ENCODE data around the gene FXYD4.

The FXYD4 gene

GRCh38 chr10:43409385-43410109, 38.1 kb downstream of the FXYD4 start:
- TF ChIP-seq CTCF (conservative IDR thresholded peaks at IDR 0.05; ENCODE audit: low read depth, low read length), result no peak
- DNase-seq (ENCODE audit: low read depth), result no peak

GRCh38 chr10:43410345-43410744, 38.9 kb downstream of the FXYD4 start:
- no peak overlapping the region for H3K4me3 ChIP-seq (ENCODE audit: low read length)
- DNase-seq (ENCODE audit: low read depth), result no peak
- TF ChIP-seq CTCF (conservative IDR thresholded peaks at IDR 0.05; ENCODE audit: low read depth, low read length), result no peak

More at GRCh38 chr10:43409385-43410109, 38.1 kb downstream of the FXYD4 start:
- H3K4me3 ChIP-seq (ENCODE audit: low read length), result peak overlapping the region; percentile 71

GRCh38 chr10:43411536-43411935, 40.1 kb downstream of the FXYD4 start:
- TF ChIP-seq CTCF (conservative IDR thresholded peaks at IDR 0.05; ENCODE audit: low read depth, low read length), result no peak
- DNase-seq (ENCODE audit: low read depth), result no peak
- no peak overlapping the region for H3K4me3 ChIP-seq (ENCODE audit: low read length)

GRCh38 chr10:43415544-43415943, 44.1 kb downstream of the FXYD4 start:
- DNase-seq (ENCODE audit: low read depth), result no peak
- no peak for TF ChIP-seq CTCF (conservative IDR thresholded peaks at IDR 0.05; ENCODE audit: low read depth, low read length)
- H3K4me3 ChIP-seq (ENCODE audit: low read length), result no peak overlapping the region

- no peak for DNase-seq (ENCODE audit: low read depth)
- H3K4me3 ChIP-seq (ENCODE audit: low read length), result no peak overlapping the region
- TF ChIP-seq CTCF (conservative IDR thresholded peaks at IDR 0.05; ENCODE audit: low read depth, low read length), result no peak
These were observed 46.7 kb downstream of the FXYD4 start for GRCh38 chr10:43417950-43418768.

GRCh38 chr10:43419997-43420368, 48.5 kb downstream of the FXYD4 start:
- H3K4me3 ChIP-seq (ENCODE audit: low read length), result peak overlapping the region; percentile 31
- no peak for TF ChIP-seq CTCF (conservative IDR thresholded peaks at IDR 0.05; ENCODE audit: low read depth, low read length)
- no peak for DNase-seq (ENCODE audit: low read depth)

All from retinal pigment epithelial cell (primary cell).